Stimulated activated CD4-positive, alpha-beta T cell treated with anti-CD3 and anti-CD28 coated beads, Interleukin-4, amount 100 ng/mL, for 24 hours (primary cell): ENCODE data around the gene PPP1R17.

Experiments used
- DNase-seq: peaks from one replicate; pipeline ENCODE4 v3.0.0-alpha.2; 2020

PPP1R17 gene

GRCh38 chr7:31687024-31687748 lies at the start of gene PPP1R17:
TSS of gene PPP1R17 (plus strand) at chr7:31687215. CDS start at chr7:31692442, 5,227 bp downstream.
- no peak for DNase-seq

- no peak for DNase-seq
These were observed 46.6 kb upstream of the PPP1R17 start for GRCh38 chr7:31640381-31640780.

- no peak for DNase-seq
These were observed 44.3 kb upstream of the PPP1R17 start for GRCh38 chr7:31642681-31643115.

GRCh38 chr7:31646942-31647341 lies 40.1 kb upstream of the PPP1R17 start:
- no peak for DNase-seq

- DNase-seq: no peak
These were observed 39.5 kb upstream of the PPP1R17 start for GRCh38 chr7:31647511-31647910.

- DNase-seq: no peak
These were observed 38.7 kb upstream of the PPP1R17 start for GRCh38 chr7:31648288-31648687.

GRCh38 chr7:31648880-31649279 lies 38.1 kb upstream of the PPP1R17 start:
- no peak for DNase-seq

GRCh38 chr7:31651234-31652062 lies 35.6 kb upstream of the PPP1R17 start:
- DNase-seq: no peak

- no peak for DNase-seq
These were observed 35.0 kb upstream of the PPP1R17 start for GRCh38 chr7:31652063-31652326.

GRCh38 chr7:31663072-31663471 lies 23.9 kb upstream of the PPP1R17 start:
- DNase-seq: no peak

- no peak for DNase-seq
These were observed 22.1 kb upstream of the PPP1R17 start for GRCh38 chr7:31664890-31665289.

GRCh38 chr7:31665546-31665945 lies 21.5 kb upstream of the PPP1R17 start:
- DNase-seq: no peak

- DNase-seq: no peak
These were observed 17.6 kb upstream of the PPP1R17 start for GRCh38 chr7:31669461-31669860.

- no peak for DNase-seq
These were observed 7.3 kb upstream of the PPP1R17 start for GRCh38 chr7:31679574-31680305.

GRCh38 chr7:31683445-31684225 lies 3.4 kb upstream of the PPP1R17 start:
- no peak for DNase-seq

- DNase-seq: no peak
These were observed 1.4 kb downstream of the PPP1R17 start for GRCh38 chr7:31688372-31688771.

- DNase-seq: no peak
These were observed 2.0 kb downstream of the PPP1R17 start for GRCh38 chr7:31688996-31689395.

- no peak for DNase-seq
These were observed 3.9 kb downstream of the PPP1R17 start for GRCh38 chr7:31690935-31691334.

- DNase-seq: no peak
These were observed 5.4 kb downstream of the PPP1R17 start for GRCh38 chr7:31692451-31692850.

GRCh38 chr7:31692871-31693270 lies 5.9 kb downstream of the PPP1R17 start:
- no peak for DNase-seq

GRCh38 chr7:31695859-31696614 lies 9.0 kb downstream of the PPP1R17 start:
- no peak for DNase-seq

- DNase-seq: no peak
These were observed 12.0 kb downstream of the PPP1R17 start for GRCh38 chr7:31699050-31699449.
